Prostate gland (tissue), 2 donors: ENCODE results near the gene GLRX5. TPM values are rescaled to one million over a fixed set of nuclear protein-coding genes. Genes with fewer than 3 reads are reported as not detected.

Source experiments
- DNase-seq: peaks from one replicate; pipeline ENCODE4 v3.0.0-alpha.2; 2019; ENCODE audit warnings: low spot score
- H3K27ac ChIP-seq, 2 donors: fragments of 200-600 bp; sonication (generic); 2 replicates each; pipeline ENCODE4 v1.5.1; 2017 to 2019
- H3K27me3 ChIP-seq: fragments of 200-600 bp; sonication (generic); replicated peaks from 2 replicates; pipeline ENCODE4 v1.5.1; 2019; ENCODE audit not compliant: insufficient read depth
- H3K36me3 ChIP-seq, 2 donors: fragments of 200-600 bp; sonication (generic); 1 replicate in 1 of 2; 2 replicates in 1 of 2; pipeline versions ENCODE4 v1.5.1 to v1.8.1; 2017 to 2019
- H3K4me1 ChIP-seq: fragments of 200-600 bp; sonication (generic); replicated peaks from 2 replicates; pipeline ENCODE4 v1.5.1; 2019
- H3K4me3 ChIP-seq, 2 donors: fragments of 200-600 bp; sonication (generic); 2 replicates each; pipeline ENCODE4 v1.5.1; 2017 to 2019
- H3K9me3 ChIP-seq: fragments of 200-600 bp; sonication (generic); 2 replicates; pipeline ENCODE4 v1.5.1; 2017
- POLR2A ChIP-seq: fragments of 450-650 bp; IDR thresholded peaks from one replicate; pipeline ENCODE4 v1.6.1; 2016; ENCODE audit warnings: antibody characterized with exemption, mild to moderate bottlenecking
- POLR2AphosphoS5 ChIP-seq: sonication (generic); formaldehyde crosslinking; IDR thresholded peaks from one replicate; pipeline ENCODE4 v1.6.1; 2017; ENCODE audit warnings: antibody characterized with exemption
- WGBS: methylation state at CpG from one replicate; pipeline ENCODE4 v1.1.5; 2018; 5-methylcytosine and 5-hydroxymethylcytosine counted together
- intact Hi-C: fragments of 100-400 bp; cut with DNase I; formaldehyde crosslinking; loops from one replicate; pipeline ENCODE4 v1.14.2; 2022
- total RNA-seq, 2 donors: library from RNA; depleted of rRNA; stranded (reverse); fragments of >200 nt; gene quantifications; one replicate each; pipeline ENCODE4 v1.1.0, GENCODE V29; 2016
- TF ChIP-seq, protein P1 (sequence below), 4 experiments: fragments of 200-600 bp in 2 of 4; fragments of 450-650 bp in 2 of 4; sonication (generic) in 2 of 4; IDR thresholded peaks; 1 replicate in 3 of 4; 2 replicates in 1 of 4; pipeline ENCODE4 v1.5.1; 2016 to 2019; ENCODE audit warnings: antibody characterized with exemption in 4 of 4, mild to moderate bottlenecking in 2 of 4, moderate library complexity in 2 of 4

The GLRX5 gene
- total RNA-seq, 2 donors from 2014 or later: 56.2 to 93.0 TPM

- intact Hi-C loops: loop anchor here (2.0 kb wide), 1 partner anchor 85 kb away; no protein-coding TSS in a partner anchor
- Histone ChIP-seq H3K9me3 (no peaks in the 10 kb centered on the region), H3K27me3 (no peaks in the 10 kb centered on the region), H3K4me1 (peaks cover 7% of the 10 kb centered on the region), H3K36me3 (no peaks in the 10 kb centered on the region), H3K4me3 (no peak overlapping the region), H3K27ac (no peak overlapping the region)
- peak; percentile 16 for TF ChIP-seq POLR2AphosphoS5
- TF ChIP-seq, protein P1, sequence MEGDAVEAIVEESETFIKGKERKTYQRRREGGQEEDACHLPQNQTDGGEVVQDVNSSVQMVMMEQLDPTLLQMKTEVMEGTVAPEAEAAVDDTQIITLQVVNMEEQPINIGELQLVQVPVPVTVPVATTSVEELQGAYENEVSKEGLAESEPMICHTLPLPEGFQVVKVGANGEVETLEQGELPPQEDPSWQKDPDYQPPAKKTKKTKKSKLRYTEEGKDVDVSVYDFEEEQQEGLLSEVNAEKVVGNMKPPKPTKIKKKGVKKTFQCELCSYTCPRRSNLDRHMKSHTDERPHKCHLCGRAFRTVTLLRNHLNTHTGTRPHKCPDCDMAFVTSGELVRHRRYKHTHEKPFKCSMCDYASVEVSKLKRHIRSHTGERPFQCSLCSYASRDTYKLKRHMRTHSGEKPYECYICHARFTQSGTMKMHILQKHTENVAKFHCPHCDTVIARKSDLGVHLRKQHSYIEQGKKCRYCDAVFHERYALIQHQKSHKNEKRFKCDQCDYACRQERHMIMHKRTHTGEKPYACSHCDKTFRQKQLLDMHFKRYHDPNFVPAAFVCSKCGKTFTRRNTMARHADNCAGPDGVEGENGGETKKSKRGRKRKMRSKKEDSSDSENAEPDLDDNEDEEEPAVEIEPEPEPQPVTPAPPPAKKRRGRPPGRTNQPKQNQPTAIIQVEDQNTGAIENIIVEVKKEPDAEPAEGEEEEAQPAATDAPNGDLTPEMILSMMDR (IDR thresholded peaks at IDR 0.05): peak; percentile 42 to 76 (median 68)
- no peak for TF ChIP-seq POLR2A
- DNase-seq: no peak
- WGBS: 78% methylated on average over 4 of the region's 4 CpGs
Observed at GRCh38 chr14:95527387-95528002, 7.4 kb upstream of the GLRX5 start.

- intact Hi-C loops: no loop called here
- 49% methylated on average over 7 of the region's 7 CpGs for WGBS
- TF ChIP-seq POLR2A (no peak), POLR2AphosphoS5 (no peak)
- TF ChIP-seq, protein P1 (IDR thresholded peaks at IDR 0.05): no peak
Observed at GRCh38 chr14:95529216-95529615, 5.6 kb upstream of the GLRX5 start.

DNA sequence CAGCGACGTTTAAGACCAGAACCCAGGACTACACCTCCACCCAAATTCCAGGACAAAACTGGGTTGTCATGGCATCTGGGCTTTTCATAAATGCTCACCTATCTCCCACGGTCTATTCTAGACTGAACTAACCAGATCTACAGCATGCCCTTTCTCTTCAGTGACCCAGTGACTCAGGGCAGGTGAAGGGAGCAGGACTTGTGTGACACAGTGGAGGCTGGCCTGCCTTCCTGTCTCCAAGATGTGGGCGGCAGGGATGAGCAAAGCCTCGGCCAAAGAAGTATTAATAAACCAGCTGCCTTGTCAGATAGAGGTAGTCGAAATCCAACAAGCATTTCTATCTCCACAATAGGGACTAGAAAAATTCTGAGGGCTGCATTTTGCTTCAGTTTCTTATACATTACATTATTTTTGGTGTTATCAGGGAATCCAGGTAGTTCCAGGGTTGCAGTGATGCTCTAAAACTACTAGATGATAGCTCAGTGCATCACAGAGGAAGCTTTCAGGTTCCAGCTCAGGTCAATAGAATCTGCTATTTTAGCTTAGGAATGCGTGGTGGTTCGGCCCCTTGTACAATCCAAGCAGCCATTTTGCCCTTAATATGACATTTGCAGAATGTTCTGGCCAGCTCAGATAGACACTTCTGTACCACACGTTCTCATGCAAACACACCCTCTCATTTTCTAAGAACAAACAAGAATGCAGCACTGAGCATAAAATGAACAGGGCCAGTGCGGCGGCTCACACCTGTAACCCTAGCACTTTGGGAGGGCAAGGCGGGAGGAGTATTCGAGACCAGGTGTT is 4.2 kb upstream of the GLRX5 start:
- Histone ChIP-seq H3K9me3 (no peaks in the 10 kb centered on the region), H3K36me3 (no peaks in the 10 kb centered on the region), H3K27ac (no peak overlapping the region), H3K4me3 (no peak overlapping the region), H3K4me1 (peaks cover 4% of the 10 kb centered on the region), H3K27me3 (no peaks in the 10 kb centered on the region)
- no peak for DNase-seq
- no peak for TF ChIP-seq POLR2A
- TF ChIP-seq, protein P1 (IDR thresholded peaks at IDR 0.05): no peak
- no peak for TF ChIP-seq POLR2AphosphoS5
- intact Hi-C loops: loop anchor here (10.0 kb wide), 1 partner anchor 834 kb away; the partner anchor contains the start of genes ATG2B and GSKIP
- 63% methylated on average over 13 of the region's 13 CpGs for WGBS

More at GRCh38 chr14:95529216-95529615, 5.6 kb upstream of the GLRX5 start:
- no peaks in the 10 kb centered on the region for H3K36me3 ChIP-seq
- H3K27ac ChIP-seq: no peak overlapping the region
- no peak overlapping the region for H3K4me3 ChIP-seq
- no peaks in the 10 kb centered on the region for H3K9me3 ChIP-seq
- peaks cover 8% of the 10 kb centered on the region for H3K4me1 ChIP-seq
- no peak for DNase-seq
- H3K27me3 ChIP-seq: no peaks in the 10 kb centered on the region

GRCh38 chr14:95531473-95531872 is 3.4 kb upstream of the GLRX5 start:
- Histone ChIP-seq H3K27ac (no peak overlapping the region), H3K9me3 (no peaks in the 10 kb centered on the region), H3K4me1 (peaks cover 8% of the 10 kb centered on the region), H3K27me3 (no peaks in the 10 kb centered on the region), H3K4me3 (no peak overlapping the region), H3K36me3 (no peaks in the 10 kb centered on the region)
- intact Hi-C loops: loop anchor here (10.0 kb wide), 1 partner anchor 833 kb away; the partner anchor contains the start of genes ATG2B and GSKIP
- WGBS: 43% methylated on average over 3 of the region's 3 CpGs
- no peak for DNase-seq
- TF ChIP-seq POLR2AphosphoS5: no peak
- TF ChIP-seq, protein P1 (IDR thresholded peaks at IDR 0.05): no peak
- no peak for TF ChIP-seq POLR2A
